ENCODE measurements around the gene ITGAE. TPM values are rescaled to one million over a fixed set of nuclear protein-coding genes. Genes with fewer than 3 reads are reported as not detected.

The ITGAE gene
- total and polyA plus RNA-seq, 10 of the 15 experiments (the other 5 are each of a cell fraction or from before 2014, with no cell fraction given) = 13.1 to 161 (median 34.8) TPM

DNA sequence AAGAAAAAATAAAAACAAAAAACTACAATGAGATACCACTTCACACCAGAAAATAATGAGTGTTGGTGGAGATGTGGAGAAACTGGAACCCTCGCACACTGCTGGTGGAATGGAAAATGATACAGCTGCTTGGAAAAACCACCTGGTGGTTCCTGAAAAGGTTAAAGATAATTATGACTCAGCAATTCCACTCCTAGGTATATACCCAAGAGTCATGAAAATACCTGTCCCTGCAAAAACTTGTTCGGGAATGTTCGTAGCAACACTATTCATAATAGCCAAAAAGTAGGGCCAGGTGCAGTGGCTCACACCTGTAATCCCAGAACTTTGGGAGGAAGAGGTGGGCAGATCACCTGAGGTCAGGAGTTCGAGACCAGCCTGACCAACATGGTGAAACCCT lies 8.1 kb upstream of the ITGAE start:
- intact Hi-C loops (cut with micrococcal nuclease; ENCODE audit: unreplicated experiment) (no loop called here), in situ Hi-C loops (cut with MboI) (no loop called here)
- WGBS (ENCODE audit: insufficient coverage, insufficient replicate concordance, low lambda C conversion rate, missing lambda C conversion rate) = 95% methylated on average over 4 of the region's 4 CpGs
- H3K9me3 ChIP-seq (replicated peaks; ENCODE audit: control insufficient read depth, insufficient read depth, low read length) = no peaks in the 10 kb centered on the region
- no peaks in the 10 kb centered on the region for H4K20me1 ChIP-seq (ENCODE audit: control insufficient read depth, insufficient read depth)
- FAIRE-seq (no peak), ATAC-seq (no peak), DNase-seq (ENCODE audit: low read depth, low spot score) (no peak)
- H3K4me3 ChIP-seq = no peak overlapping the region
- BruUV-seq (replicated peaks) = no TSS peak
- peaks cover 8 to 16% of the 10 kb centered on the region in 2 experiments for H3K36me3 ChIP-seq (ENCODE audit: control insufficient read depth in 2 of 2, insufficient read depth in 2 of 2, low read length in 1 of 2)
- H3K9ac ChIP-seq (ENCODE audit: control insufficient read depth, insufficient read depth, low read length) = no peak overlapping the region
- no peak overlapping the region for H3K27ac ChIP-seq (ENCODE audit: control insufficient read depth, insufficient read depth)
- TF ChIP-seq ZBED1 (IDR thresholded peaks at IDR 0.05; ENCODE audit: borderline replicate concordance) (no peak), YY1 (IDR thresholded peaks at IDR 0.05; ENCODE audit: low read depth, low read length) (no peak), SPI1 (IDR thresholded peaks at IDR 0.05; ENCODE audit: borderline replicate concordance, insufficient read depth, low read depth, low read length) (no peak), NR2F1 (conservative IDR thresholded peaks at IDR 0.05) (no peak), STAT3 (IDR thresholded peaks at IDR 0.05; ENCODE audit: low read depth, low read length) (no peak), BACH1 (IDR thresholded peaks at IDR 0.05; ENCODE audit: borderline replicate concordance) (no peak), LARP7 (IDR thresholded peaks at IDR 0.05) (no peak), ZNF384 (IDR thresholded peaks at IDR 0.05; ENCODE audit: borderline replicate concordance, low read depth, low read length) (no peak), ZNF217 (IDR thresholded peaks at IDR 0.05) (no peak), MTA2 (IDR thresholded peaks at IDR 0.05; ENCODE audit: low read depth) (no peak), IRF4 (IDR thresholded peaks at IDR 0.05; ENCODE audit: low read depth, low read length) (no peak), NFXL1 (IDR thresholded peaks at IDR 0.05; ENCODE audit: borderline replicate concordance) (no peak), RFX5 (IDR thresholded peaks at IDR 0.05; ENCODE audit: low read depth, low read length) (no peak), TBL1XR1 (IDR thresholded peaks at IDR 0.05; ENCODE audit: low read depth, low read length) (no peak)
- TF ChIP-seq, protein P1, sequence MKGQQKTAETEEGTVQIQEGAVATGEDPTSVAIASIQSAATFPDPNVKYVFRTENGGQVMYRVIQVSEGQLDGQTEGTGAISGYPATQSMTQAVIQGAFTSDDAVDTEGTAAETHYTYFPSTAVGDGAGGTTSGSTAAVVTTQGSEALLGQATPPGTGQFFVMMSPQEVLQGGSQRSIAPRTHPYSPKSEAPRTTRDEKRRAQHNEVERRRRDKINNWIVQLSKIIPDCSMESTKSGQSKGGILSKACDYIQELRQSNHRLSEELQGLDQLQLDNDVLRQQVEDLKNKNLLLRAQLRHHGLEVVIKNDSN (IDR thresholded peaks at IDR 0.05; ENCODE audit: borderline replicate concordance, extremely low read length, insufficient read depth, low read depth, low read length) = no peak
- TF ChIP-seq, protein P2, sequence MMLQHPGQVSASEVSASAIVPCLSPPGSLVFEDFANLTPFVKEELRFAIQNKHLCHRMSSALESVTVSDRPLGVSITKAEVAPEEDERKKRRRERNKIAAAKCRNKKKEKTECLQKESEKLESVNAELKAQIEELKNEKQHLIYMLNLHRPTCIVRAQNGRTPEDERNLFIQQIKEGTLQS (IDR thresholded peaks at IDR 0.05; ENCODE audit: borderline replicate concordance, extremely low read depth, low read depth, low read length) = no peak
- TF ChIP-seq, protein P3, sequence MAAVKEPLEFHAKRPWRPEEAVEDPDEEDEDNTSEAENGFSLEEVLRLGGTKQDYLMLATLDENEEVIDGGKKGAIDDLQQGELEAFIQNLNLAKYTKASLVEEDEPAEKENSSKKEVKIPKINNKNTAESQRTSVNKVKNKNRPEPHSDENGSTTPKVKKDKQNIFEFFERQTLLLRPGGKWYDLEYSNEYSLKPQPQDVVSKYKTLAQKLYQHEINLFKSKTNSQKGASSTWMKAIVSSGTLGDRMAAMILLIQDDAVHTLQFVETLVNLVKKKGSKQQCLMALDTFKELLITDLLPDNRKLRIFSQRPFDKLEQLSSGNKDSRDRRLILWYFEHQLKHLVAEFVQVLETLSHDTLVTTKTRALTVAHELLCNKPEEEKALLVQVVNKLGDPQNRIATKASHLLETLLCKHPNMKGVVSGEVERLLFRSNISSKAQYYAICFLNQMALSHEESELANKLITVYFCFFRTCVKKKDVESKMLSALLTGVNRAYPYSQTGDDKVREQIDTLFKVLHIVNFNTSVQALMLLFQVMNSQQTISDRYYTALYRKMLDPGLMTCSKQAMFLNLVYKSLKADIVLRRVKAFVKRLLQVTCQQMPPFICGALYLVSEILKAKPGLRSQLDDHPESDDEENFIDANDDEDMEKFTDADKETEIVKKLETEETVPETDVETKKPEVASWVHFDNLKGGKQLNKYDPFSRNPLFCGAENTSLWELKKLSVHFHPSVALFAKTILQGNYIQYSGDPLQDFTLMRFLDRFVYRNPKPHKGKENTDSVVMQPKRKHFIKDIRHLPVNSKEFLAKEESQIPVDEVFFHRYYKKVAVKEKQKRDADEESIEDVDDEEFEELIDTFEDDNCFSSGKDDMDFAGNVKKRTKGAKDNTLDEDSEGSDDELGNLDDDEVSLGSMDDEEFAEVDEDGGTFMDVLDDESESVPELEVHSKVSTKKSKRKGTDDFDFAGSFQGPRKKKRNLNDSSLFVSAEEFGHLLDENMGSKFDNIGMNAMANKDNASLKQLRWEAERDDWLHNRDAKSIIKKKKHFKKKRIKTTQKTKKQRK (IDR thresholded peaks at IDR 0.05; ENCODE audit: low read depth, low read length) = no peak
- TF ChIP-seq, protein P4, sequence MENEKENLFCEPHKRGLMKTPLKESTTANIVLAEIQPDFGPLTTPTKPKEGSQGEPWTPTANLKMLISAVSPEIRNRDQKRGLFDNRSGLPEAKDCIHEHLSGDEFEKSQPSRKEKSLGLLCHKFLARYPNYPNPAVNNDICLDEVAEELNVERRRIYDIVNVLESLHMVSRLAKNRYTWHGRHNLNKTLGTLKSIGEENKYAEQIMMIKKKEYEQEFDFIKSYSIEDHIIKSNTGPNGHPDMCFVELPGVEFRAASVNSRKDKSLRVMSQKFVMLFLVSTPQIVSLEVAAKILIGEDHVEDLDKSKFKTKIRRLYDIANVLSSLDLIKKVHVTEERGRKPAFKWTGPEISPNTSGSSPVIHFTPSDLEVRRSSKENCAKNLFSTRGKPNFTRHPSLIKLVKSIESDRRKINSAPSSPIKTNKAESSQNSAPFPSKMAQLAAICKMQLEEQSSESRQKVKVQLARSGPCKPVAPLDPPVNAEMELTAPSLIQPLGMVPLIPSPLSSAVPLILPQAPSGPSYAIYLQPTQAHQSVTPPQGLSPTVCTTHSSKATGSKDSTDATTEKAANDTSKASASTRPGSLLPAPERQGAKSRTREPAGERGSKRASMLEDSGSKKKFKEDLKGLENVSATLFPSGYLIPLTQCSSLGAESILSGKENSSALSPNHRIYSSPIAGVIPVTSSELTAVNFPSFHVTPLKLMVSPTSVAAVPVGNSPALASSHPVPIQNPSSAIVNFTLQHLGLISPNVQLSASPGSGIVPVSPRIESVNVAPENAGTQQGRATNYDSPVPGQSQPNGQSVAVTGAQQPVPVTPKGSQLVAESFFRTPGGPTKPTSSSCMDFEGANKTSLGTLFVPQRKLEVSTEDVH (IDR thresholded peaks at IDR 0.05; ENCODE audit: low read depth, partially characterized antibody) = no peak
- SMC1A ChIA-PET (ENCODE audit: uncharacterized antibody, unreplicated experiment) = interaction anchor here (0.8 to 1.0 kb wide), 2 partner anchors 18 to 71 kb away, joined by 3 read pairs; no protein-coding TSS in a partner anchor
- no peaks in the 10 kb centered on the region for H3K27me3 ChIP-seq (replicated peaks in 1 of 2; ENCODE audit: control insufficient read depth in 2 of 2, insufficient read depth in 2 of 2, low read length in 1 of 2)
- CTCF ChIA-PET = interaction anchor here (1.6 to 3.3 kb wide), 2 partner anchors 69 to 71 kb away, joined by 3 to 15 read pairs; no protein-coding TSS in a partner anchor
- RAD21 ChIA-PET (ENCODE audit: unreplicated experiment) = no interaction called here
- peaks cover 15% of the 10 kb centered on the region for H3K4me1 ChIP-seq (ENCODE audit: control insufficient read depth, insufficient read depth, low read length)
- no peak overlapping the region for H2AFZ ChIP-seq (ENCODE audit: control insufficient read depth, low read depth, low read length)
- no peak overlapping the region for H3K4me2 ChIP-seq (ENCODE audit: control insufficient read depth, insufficient read depth)
- no peaks in the 10 kb centered on the region for H3K79me2 ChIP-seq (ENCODE audit: control insufficient read depth, insufficient read depth, low read length)
- POLR2A ChIA-PET = no interaction called here

Data from GM12878 (cell line).